Heart right ventricle (tissue), 16 donors: ENCODE results near the gene AP1G1. TPM values are rescaled to one million over a fixed set of nuclear protein-coding genes. Genes with fewer than 3 reads are reported as not detected.
A peak's percentile ranks its signal among the peaks of the same experiment; 100 is the strongest.

ENCODE experiments used
- ATAC-seq, 8 donors: fragments of 200-7000 bp; cut with Tn5 transposase; one replicate each; pipeline ENCODE4 v1.9.1; 2020; ENCODE audit warnings: mild to moderate bottlenecking in 8 of 8, moderate library complexity in 8 of 8, moderate number of reproducible peaks in 1 of 8
- DNase-seq, 2 donors: peaks; one replicate each; pipeline ENCODE4 v3.0.0-alpha.2; 2020
- H3K27ac ChIP-seq, 10 donors: fragments of 200-600 bp; sonication (generic) in 2 of 10; one replicate each; pipeline versions ENCODE4 v1.5.0 to v1.8.0; 2020 to 2022; ENCODE audit warnings: mild to moderate bottlenecking in 3 of 10
- H3K27me3 ChIP-seq, 7 donors: fragments of 200-600 bp; one replicate each; pipeline ENCODE4 v1.8.0; 2021 to 2022; ENCODE audit warnings: mild to moderate bottlenecking in 2 of 7
- H3K36me3 ChIP-seq, 9 donors: fragments of 200-600 bp; sonication (generic) in 1 of 9; one replicate each; pipeline versions ENCODE4 v1.5.0 to v1.8.0; 2020 to 2022; ENCODE audit warnings: mild to moderate bottlenecking in 2 of 9
- H3K4me1 ChIP-seq, 9 donors: fragments of 200-600 bp; sonication (generic) in 1 of 9; one replicate each; pipeline versions ENCODE4 v1.5.0 to v1.8.0; 2020 to 2022; ENCODE audit warnings: mild to moderate bottlenecking in 4 of 9
- H3K4me3 ChIP-seq, 10 donors: fragments of 200-600 bp; sonication (generic) in 2 of 10; one replicate each; pipeline versions ENCODE4 v1.5.0 to v1.8.0; 2020 to 2022; ENCODE audit warnings: mild to moderate bottlenecking in 7 of 10, moderate library complexity in 2 of 10
- H3K9me3 ChIP-seq, 11 donors: fragments of 200-600 bp in 10 of 11; sonication (generic) in 2 of 11; one replicate each; pipeline versions ENCODE4 v1.5.0 to v1.8.0; 2013 to 2022; ENCODE audit warnings: mild to moderate bottlenecking in 2 of 11, control low read depth in 1 of 11, moderate library complexity in 1 of 11
- CTCF ChIP-seq, 9 donors: fragments of 200-600 bp; sonication (generic) in 2 of 9; IDR thresholded peaks; one replicate each; pipeline versions ENCODE4 v1.5.0 to v1.8.0; 2021 to 2022; ENCODE audit warnings: antibody characterized with exemption in 9 of 9, mild to moderate bottlenecking in 5 of 9, moderate library complexity in 1 of 9
- WGBS, 2 donors: extraction: QIAGEN DNeasy Blood & Tissue Kit; methylation state at CpG; one replicate each; pipeline ENCODE4 v1.1.7; 2013; ENCODE audit warnings: inconsistent platforms in 1 of 2; 5-methylcytosine and 5-hydroxymethylcytosine counted together
- intact Hi-C, 10 donors: fragments of 100-400 bp; cut with DNase I; formaldehyde crosslinking; loops; one replicate each; pipeline versions ENCODE4 v1.11.1 to v1.14.2; 2022
- polyA plus RNA-seq, 2 donors: library from polyadenylated mRNA; stranded (reverse); fragments of 200-250 nt; gene quantifications; one replicate each; pipeline ENCODE4 v1.2.3, GENCODE V29; 2013
- total RNA-seq, 10 donors: library from RNA; stranded (reverse); fragmentation: NEBNext Ultra II Directional in 3 of 10; extraction: Animal tissue kit (Norgen Biotek cat#: 25700) in 3 of 10; gene quantifications; one replicate each; pipeline versions ENCODE4 v1.2.1 to v1.2.4, GENCODE V29; 2021 to 2023
- donor health status: Arrhythmogenic right ventricular cardiomyopathy.
- donor health status: ischemic (EF 13 %, LVEDD 7.1; RV severe dilation, severe dysfunction).
- donor health status: healthy with polysubstance abuse.
- donor health status: DM: no; HTN: yes; CAD: no.
- donor health status: DM: no; HTN: no; CAD: no.
- donor health status: ischemic (EF 25% LVEDD 6.9; RV normal size, moderate dysfunction).
- donor health status: ischemic (EF 25% LVEDD 5.7; RV mildly dilated, moderate dysfunction).
- donor health status: healthy.
- donor health status: DM: yes; HTN: yes; CAD: no.
- donor health status: Ischemic cardiomyopathy.
- donor health status: ischemic (EF 35%, LVEDD 5.7; RV mildly dilated, moderate dysfunction).
- donor health status: nonischemic (EF 11% LVEDD 7.7; RV severe dilation, severe dysfunction).
- donor health status: DM: yes; HTN: yes; CAD: no.
- donor health status: PGD.
- donor health status: ischemic (EF 29% LVEDD 5.4; RV normal size, mild dysfunction).
- donor health status: nonischemic (EF 23%, LVEDD 6.1; RV moderate dilation, normal function).

AP1G1 gene
- total and polyA plus RNA-seq, 12 donors, result 12.4 to 53.7 (median 36.1) TPM

DNA sequence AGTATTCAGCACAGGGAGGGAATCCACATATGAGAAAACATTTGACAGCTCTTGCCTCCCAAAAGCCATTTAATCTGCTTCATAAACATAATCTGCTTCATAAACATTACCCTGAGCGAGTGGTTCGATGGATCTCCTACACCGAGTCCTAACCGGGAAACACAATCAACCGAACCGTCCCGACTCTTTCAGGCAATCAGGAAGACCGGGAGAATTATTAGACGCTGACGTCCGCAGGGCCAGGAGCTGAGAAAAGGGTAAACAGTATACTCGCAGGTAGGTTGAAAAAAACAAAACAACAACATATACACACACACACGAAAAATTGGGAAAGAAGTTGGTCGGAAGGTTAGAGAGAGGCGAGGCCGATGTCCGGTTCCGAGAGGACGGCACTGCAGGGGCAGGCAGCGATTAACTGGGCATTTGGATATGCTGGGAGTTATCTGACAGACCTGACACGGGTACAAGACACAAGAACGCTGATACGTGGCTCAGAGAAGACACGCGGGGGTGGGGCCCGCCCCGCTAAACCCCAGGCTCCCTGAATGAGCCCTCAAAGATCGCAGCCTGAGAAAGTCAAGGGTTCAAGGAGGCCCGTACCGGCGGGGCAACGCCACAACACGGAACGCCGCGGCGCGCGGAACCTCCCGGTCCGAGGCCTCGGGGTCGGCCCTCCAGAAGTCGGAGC is 585 bp downstream of the AP1G1 start:
- Histone ChIP-seq H3K4me3 (peak overlapping the region; percentile 70 to 100 (median 97)), H3K27ac (peak overlapping the region; percentile 92 to 99 (median 98)), H3K4me1 (peaks cover 0 to 43% (median 34%) of the 10 kb centered on the region in 9 donors), H3K27me3 (no peaks in the 10 kb centered on the region), H3K36me3 (peaks cover 0 to 36% (median 6%) of the 10 kb centered on the region in 9 donors), H3K9me3 (no peaks in the 10 kb centered on the region)
- intact Hi-C loops, result loop anchor here in 7 of 10 donors (2.0 to 10.0 kb wide), 8 partner anchors 37 to 89 kb away; partner anchors contain the start of genes IST1 (in 5 of the 7), ATXN1L (in 3 of the 7) and ZNF821 (in 2 of the 7)
- no peak for DNase-seq
- peak in 7 of 8 donors; percentile 10 to 51 (median 32) for ATAC-seq
- 1% methylated on average over 44 of the region's 44 CpGs for WGBS, 2 donors
- TF ChIP-seq CTCF (IDR thresholded peaks at IDR 0.05), result no peak

GRCh38 chr16:71803305-71803690 is 5.3 kb downstream of the AP1G1 start:
- no peak for DNase-seq
- H3K9me3 ChIP-seq, result no peaks in the 10 kb centered on the region
- H3K27ac ChIP-seq, result no peak overlapping the region
- no peak overlapping the region for H3K4me3 ChIP-seq
- 90 to 94% methylated on average over 1 of the region's 1 CpG for WGBS, 2 donors
- TF ChIP-seq CTCF (IDR thresholded peaks at IDR 0.05), result no peak
- no peaks in the 10 kb centered on the region for H3K27me3 ChIP-seq
- peaks cover 0 to 47% (median 37%) of the 10 kb centered on the region in 9 donors for H3K4me1 ChIP-seq
- peaks cover 0 to 83% (median 15%) of the 10 kb centered on the region in 9 donors for H3K36me3 ChIP-seq
- intact Hi-C loops, result loop anchor here in 2 of 10 donors (10.0 kb wide), 2 partner anchors 82 to 92 kb away; partner anchors contain the start of genes IST1 (in 1 of the 2) and ZNF821 (in 1 of the 2)
- ATAC-seq, result no peak

GRCh38 chr16:71796501-71797097 is 12.0 kb downstream of the AP1G1 start:
- no peak overlapping the region for H3K4me3 ChIP-seq
- intact Hi-C loops, result no loop called here
- H3K36me3 ChIP-seq, result peaks cover 0 to 71% (median 6%) of the 10 kb centered on the region in 9 donors
- 93 to 95% methylated on average over 2 of the region's 2 CpGs for WGBS, 2 donors
- H3K9me3 ChIP-seq, result no peaks in the 10 kb centered on the region
- no peak overlapping the region for H3K27ac ChIP-seq
- no peak for TF ChIP-seq CTCF (IDR thresholded peaks at IDR 0.05)
- H3K27me3 ChIP-seq, result no peaks in the 10 kb centered on the region
- H3K4me1 ChIP-seq, result peaks cover 0 to 54% (median 34%) of the 10 kb centered on the region in 9 donors
- no peak for DNase-seq
- no peak for ATAC-seq

GRCh38 chr16:71794943-71795342 is 13.7 kb downstream of the AP1G1 start:
- Histone ChIP-seq H3K36me3 (peaks cover 0 to 56% (median 3%) of the 10 kb centered on the region in 9 donors), H3K27me3 (no peaks in the 10 kb centered on the region), H3K4me3 (no peak overlapping the region), H3K27ac (no peak overlapping the region), H3K9me3 (no peaks in the 10 kb centered on the region), H3K4me1 (peaks cover 0 to 67% (median 34%) of the 10 kb centered on the region in 9 donors)
- TF ChIP-seq CTCF (IDR thresholded peaks at IDR 0.05), result no peak
- intact Hi-C loops, result no loop called here
- ATAC-seq, result peak in 2 of 8 donors; percentile 53 to 71
- WGBS, 2 donors, result 23 to 28% methylated on average over 1 of the region's 1 CpG
- DNase-seq, result no peak
